TTC549 (cell line): ENCODE results near the gene COX7A2.

ENCODE experiments used
- FAIRE-seq: peaks from 2 replicates; lab custom pipeline; 2012; peaks lifted over from hg19 to GRCh38; lab: Jason Lieb, UNC

The COX7A2 gene

DNA sequence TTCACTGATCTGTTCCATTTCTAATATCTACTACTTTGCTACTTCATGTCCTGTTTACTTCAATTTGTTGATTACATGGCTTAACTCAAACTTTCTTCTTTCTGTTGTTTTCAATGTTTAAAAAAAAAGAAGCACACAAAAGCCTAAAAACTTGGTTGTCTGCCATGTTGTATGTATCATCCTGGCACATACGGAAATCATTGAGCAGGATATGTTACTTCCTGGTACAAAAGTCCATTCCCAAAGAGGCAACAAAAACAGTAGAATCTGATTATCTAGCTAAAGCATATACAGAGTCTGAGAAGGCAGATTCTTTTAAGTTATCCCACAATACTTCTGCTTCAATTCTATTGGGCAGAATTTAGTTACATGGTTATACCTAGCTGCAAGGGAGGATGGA lies 23.2 kb downstream of the COX7A2 start:
- no peak for FAIRE-seq

DNA sequence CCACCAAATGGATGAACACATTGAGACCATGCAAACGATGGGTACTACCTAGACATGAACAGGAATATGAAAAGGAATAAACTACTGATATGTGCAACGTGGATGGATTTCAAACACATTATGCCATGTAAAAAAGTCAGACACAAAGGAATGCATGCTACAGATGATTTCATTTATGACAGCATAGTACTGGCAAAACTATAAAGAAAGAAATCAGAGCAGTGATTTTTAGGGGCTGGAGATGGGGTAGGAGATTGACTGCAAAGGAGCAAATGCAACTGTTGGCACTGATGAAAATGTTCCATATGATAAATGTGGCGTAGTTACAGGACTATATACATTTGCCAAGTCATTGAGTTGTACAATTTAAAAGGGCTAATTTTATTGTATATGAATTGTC lies 24.3 kb downstream of the COX7A2 start:
- FAIRE-seq, result no peak

DNA sequence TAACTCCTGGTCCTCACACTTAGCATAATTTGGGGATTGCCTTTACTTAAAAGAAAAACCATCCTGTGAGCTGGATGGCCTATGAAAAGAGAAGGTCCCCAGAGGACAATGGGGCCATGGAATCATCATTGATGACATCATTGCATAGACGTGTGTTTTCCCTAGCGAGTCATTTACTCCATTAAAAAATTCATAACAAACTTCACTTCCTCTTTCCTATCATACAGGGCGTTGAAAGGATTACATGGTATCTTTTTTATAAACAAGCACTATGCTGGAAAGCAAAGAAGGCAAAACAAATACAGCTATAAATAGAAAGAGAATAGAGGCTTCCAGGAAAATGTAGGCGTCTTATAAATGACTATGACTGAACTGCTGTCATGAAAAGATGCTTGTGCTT lies 26.4 kb downstream of the COX7A2 start:
- no peak for FAIRE-seq

GRCh38 chr6:75215291-75215690 lies 28.3 kb downstream of the COX7A2 start:
- FAIRE-seq, result no peak

DNA sequence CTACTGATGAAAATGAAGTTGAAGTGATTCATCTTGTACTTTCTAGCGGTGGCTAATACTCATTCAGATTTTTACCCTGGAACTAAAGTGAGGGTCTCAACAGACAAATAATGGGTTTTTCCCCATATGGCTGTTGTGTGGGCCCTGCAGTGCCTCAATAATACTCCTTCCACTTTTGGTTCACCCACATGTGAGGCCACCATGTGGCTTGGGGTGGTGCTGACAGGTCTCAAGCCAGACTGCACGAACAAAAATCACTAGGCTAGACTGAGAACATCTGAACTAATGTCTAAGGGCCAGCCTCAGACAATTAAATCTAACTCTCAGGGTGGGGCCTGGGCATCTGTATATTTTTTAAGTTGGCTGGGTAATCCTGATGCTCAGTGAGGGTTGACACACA lies 29.9 kb downstream of the COX7A2 start:
- no peak for FAIRE-seq

- FAIRE-seq, result no peak
Observed at GRCh38 chr6:75213112-75213511, 30.5 kb downstream of the COX7A2 start.

DNA sequence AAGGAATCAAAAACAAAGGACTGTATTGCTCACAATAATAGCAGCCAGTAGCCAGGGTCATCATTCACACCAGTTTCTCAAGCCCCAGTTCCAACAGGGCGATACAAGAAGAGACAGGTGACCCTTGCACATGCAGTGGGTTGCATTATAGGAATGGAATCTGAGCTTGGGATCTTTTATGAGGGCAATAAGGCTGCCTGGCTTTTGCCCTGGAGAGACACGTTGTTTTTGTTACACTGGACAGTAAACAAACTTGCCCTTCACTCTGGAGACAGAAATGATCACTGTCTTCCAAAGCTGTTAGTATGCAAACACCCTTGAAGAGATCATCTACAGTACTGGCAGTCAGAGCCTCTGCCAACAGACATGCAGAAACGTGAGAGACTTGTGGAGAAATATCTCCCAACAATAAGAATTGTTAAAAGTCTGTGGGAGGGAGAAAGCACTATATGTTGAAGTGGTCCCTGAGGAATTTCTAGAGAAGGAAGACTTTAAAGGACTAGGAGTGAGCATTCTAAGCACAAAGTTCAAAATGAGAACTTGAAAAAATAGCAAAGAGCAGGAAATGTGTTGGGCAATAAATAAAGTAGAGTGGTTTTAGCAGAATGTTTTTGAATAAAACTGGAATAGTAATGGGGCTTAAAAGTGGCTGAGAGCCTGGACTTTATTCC lies 31.5 kb downstream of the COX7A2 start:
- no peak for FAIRE-seq

- FAIRE-seq, result peak; percentile 63
Observed at GRCh38 chr6:75210885-75211739, 32.5 kb downstream of the COX7A2 start.

- no peak for FAIRE-seq
Observed at GRCh38 chr6:75209184-75209723, 34.3 kb downstream of the COX7A2 start.

GRCh38 chr6:75208298-75209183 lies 35.1 kb downstream of the COX7A2 start:
- no peak for FAIRE-seq

DNA sequence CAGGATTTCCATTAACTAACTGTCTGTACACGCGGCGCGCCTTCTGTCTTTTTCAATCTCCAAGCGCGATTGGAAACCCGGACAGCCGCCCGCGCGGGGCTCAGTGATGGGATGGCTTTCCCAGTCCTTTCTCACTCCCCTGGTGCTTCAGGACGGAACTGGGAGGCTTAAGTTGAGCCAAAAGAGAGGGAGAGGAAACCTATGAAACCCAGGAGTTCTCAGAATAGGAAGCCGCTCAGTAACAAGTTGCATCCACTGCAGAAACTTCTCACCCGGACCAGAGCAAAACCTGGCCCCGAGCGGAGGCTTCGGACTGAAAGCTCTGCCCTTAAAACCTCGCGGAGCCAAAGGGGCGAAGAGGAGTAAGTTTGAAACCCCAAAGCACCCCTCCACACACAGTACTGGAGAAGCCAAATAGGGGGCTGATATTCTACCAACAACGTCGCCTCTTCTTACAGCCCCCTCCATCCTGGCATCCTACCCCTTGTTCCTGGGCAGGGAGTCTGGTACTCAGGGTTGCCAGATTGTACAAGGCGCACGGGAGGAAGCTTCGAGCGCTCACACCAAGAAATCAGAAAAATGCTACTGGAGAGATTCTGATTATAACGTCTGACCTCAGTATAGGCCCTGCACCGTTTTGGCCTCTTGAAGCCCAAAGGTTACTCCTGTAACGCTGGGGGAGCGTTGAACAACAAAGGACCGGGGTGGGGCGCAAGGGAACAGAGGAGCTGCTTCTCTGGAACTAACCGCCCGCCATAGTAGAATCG lies 36.8 kb downstream of the COX7A2 start:
- FAIRE-seq, result no peak

- no peak for FAIRE-seq
Observed at GRCh38 chr6:75205776-75206575, 37.6 kb downstream of the COX7A2 start, which contains the start of gene COL12A1. Gene COL12A1 (minus strand): TSS chr6:75206053. CDS start chr6:75202792, 3,261 bp downstream.

DNA sequence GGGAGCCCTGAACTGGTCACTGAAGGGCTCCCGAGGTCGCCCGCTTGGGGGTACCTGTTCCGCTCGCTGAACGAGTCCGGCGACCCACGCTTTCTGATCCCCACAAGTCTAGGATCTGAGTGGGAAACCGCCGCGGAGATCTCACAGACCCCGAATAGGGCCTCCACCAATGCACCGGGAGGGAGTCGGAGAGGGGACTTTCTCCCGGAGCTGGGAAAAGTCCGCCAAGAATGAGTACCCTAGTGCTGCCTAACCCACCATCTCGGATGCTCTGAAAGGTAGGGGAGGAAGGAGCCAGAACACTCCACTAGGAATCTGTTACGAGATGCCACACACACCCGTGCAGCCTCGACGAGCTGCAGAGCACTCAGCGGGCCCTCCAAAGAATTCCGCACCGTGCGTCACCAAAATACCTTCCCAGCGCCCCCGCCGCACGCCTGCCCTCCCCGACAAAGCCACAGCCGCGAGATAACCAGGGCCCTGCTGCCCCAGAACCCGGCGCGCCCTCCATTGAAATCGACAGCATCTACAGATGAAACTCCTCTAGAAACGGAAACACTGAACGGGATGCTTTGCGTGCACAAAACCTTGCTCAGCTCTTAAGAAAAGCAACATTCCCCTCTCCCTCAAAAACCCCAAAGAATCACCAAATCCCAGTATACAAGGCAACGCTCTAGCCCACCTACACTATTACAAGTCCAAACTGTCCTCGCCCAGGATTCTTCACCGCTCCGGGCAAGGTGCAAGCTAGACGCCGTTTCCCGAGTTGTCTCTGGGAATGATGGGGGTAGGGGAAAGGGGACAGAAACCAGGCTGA lies 38.4 kb downstream of the COX7A2 start:
- no peak for FAIRE-seq

- FAIRE-seq, result no peak
Observed at GRCh38 chr6:75204217-75204958, 39.2 kb downstream of the COX7A2 start.

GRCh38 chr6:75203721-75204120 lies 39.9 kb downstream of the COX7A2 start:
- no peak for FAIRE-seq

GRCh38 chr6:75202676-75203131 lies 40.9 kb downstream of the COX7A2 start:
- no peak for FAIRE-seq

DNA sequence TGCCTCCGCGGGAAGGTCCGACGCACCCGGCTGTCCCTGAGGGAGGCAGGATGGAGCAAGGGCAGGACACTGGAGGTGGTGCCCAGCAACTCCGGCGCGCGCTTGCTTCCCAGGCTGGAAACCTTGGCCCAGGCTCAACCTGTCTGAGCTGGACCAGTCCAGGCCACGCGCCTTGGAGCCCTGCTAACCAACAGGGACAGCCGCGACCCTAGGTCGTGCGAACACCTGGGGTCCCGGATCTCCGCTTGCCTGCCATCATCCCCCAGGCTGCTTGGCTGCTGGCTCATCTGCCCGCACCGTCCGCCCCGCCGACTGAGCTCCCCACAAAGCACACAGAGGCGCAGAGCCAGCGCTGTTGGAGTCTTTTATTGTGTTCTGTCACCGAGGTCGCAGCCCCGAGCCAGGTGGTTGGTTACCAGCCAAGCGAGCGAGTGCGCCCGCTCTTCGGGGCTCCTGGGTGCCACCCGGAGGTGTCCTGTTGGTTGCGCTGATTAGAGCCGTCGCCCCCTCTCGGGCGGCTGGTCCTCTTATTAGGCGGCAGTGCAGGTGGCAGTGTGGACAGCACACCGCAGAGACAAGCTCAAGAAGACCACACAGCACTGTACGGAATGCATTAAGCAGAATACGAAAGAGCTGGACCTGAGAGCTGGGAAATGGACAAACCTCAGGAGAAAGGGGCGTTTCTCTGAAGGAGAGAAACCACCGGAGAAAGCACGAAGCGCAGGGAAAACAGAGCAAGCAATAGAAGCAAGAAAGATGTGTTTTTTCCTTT lies 41.5 kb downstream of the COX7A2 start:
- FAIRE-seq, result no peak

DNA sequence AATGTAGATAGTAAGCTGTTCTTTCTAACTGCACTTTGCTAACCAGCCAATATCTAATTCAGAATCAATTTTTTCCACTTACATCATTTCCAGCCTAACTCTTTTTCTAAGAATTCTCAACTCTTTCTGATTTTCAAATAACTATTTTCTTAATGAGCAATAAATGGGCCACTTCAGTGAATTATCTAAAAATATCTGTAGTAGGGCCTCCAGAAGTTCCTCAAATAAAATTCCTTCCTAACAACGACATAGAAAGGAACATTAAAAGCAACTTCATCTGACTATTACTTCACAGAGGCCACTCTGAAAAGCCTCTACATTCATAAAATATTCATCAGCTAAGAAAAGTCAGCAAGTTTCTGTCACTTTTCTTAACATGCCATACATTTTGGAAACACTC lies 42.6 kb downstream of the COX7A2 start:
- no peak for FAIRE-seq
